ENCODE measurements around the gene CREB5. TPM values are rescaled to one million over a fixed set of nuclear protein-coding genes. Genes with fewer than 3 reads are reported as not detected.
"Not testable (repeated sequence)": the region's sequence is repeated elsewhere in the genome, so short reads cannot be mapped to it uniquely, and the experiment has no call there.

The CREB5 gene
- total and polyA plus RNA-seq, 11 donors, result 7.6 to 38.7 (median 15.2) TPM

DNA sequence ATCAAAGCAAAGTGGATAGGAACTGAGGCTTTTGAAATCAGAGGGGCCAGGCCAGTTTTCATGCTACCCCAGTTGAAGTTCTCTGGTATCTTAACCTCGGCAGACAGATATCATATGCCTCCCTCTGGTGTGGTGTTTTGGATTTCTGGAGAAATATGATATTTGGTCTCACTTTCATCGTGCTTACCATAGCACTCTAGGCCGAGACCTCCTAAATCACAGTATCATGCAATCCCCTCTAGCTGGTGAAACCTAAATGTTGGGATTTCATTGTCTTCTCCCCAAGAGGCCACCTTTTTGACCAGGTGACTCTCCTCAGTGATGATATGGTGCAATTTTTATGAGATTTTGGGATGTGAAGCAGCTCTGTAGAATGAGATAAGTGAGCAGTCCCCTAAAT lies 183.5 kb downstream of the CREB5 start:
- Histone ChIP-seq H3K4me1 (peaks cover 0 to 3% (median 0%) of the 10 kb centered on the region in 12 donors), H3K36me3 (no peaks in the 10 kb centered on the region), H3K4me3 (no peak overlapping the region), H3K27ac (no peak overlapping the region), H3K9me3 (no peaks in the 10 kb centered on the region), H3K27me3 (no peaks in the 10 kb centered on the region)
- TF ChIP-seq, protein P1, sequence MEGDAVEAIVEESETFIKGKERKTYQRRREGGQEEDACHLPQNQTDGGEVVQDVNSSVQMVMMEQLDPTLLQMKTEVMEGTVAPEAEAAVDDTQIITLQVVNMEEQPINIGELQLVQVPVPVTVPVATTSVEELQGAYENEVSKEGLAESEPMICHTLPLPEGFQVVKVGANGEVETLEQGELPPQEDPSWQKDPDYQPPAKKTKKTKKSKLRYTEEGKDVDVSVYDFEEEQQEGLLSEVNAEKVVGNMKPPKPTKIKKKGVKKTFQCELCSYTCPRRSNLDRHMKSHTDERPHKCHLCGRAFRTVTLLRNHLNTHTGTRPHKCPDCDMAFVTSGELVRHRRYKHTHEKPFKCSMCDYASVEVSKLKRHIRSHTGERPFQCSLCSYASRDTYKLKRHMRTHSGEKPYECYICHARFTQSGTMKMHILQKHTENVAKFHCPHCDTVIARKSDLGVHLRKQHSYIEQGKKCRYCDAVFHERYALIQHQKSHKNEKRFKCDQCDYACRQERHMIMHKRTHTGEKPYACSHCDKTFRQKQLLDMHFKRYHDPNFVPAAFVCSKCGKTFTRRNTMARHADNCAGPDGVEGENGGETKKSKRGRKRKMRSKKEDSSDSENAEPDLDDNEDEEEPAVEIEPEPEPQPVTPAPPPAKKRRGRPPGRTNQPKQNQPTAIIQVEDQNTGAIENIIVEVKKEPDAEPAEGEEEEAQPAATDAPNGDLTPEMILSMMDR (IDR thresholded peaks at IDR 0.05), result no peak
- TF ChIP-seq POLR2A (IDR thresholded peaks at IDR 0.05), result no peak
- 86 to 98% (median 97%) methylated on average over 3 of the region's 3 CpGs for WGBS, 4 donors
- ATAC-seq (no peak), DNase-seq (no peak)
- intact Hi-C loops (cut with DNase I), result no loop called here

DNA sequence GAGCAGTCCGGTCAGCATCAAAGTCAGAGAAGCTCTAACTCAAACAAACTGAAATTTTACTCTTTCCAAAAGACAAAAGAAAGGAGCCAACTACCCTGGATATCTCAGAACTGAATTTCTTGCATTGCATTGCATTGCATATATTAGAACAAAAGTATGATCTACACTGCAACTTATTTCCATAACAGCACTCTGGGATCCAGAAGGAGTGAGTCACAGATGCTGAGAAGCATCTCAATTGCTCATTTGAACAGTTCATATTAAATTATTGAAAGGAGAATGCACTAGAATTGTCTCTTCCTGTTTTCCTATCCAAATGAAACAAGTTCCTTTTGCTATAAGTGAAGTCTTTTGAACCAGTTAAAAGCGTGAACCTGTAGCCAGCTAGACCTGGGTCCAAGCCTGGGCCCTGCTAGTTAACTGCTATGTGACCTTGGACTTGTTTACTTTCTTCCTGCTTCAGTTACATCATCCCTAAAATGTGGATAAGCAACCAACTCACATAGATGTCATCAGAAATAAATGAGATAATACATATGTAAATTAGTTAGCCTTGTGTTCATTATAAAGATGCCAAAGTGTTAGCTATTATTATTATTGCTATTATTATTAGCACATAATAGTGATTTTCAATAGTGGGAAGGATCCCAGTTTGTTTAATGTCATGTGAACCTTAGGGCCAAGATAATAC lies 184.1 kb downstream of the CREB5 start:
- Histone ChIP-seq H3K36me3 (no peaks in the 10 kb centered on the region), H3K4me3 (no peak overlapping the region), H3K27ac (no peak overlapping the region), H3K9me3 (no peaks in the 10 kb centered on the region), H3K27me3 (no peaks in the 10 kb centered on the region), H3K4me1 (peaks cover 0 to 3% (median 0%) of the 10 kb centered on the region in 12 donors)
- ATAC-seq (no peak), DNase-seq (no peak)
- intact Hi-C loops (cut with DNase I), result no loop called here
- TF ChIP-seq, protein P1 (IDR thresholded peaks at IDR 0.05), result no peak
- no peak for TF ChIP-seq POLR2A (IDR thresholded peaks at IDR 0.05)
- WGBS, 4 donors, result 87 to 95% (median 91%) methylated on average over 2 of the region's 2 CpGs

DNA sequence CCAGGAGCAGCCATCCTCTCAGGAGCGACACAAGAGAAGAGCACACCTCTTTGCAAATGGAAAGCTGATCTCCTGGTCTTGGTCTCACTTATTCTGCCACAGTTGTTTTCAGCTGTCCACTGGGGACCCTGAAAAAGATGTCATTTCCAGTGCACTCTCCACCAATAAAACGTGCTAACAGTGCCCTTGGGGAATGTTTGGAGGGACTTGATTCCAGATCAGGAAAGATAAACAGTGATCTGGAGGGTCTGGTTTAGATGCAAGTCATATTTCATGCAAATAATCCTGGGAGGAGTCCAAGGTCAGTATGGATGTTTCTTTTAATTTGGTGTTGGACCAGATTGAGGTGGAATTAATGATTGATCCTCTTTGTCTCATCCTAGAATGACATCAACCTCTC lies 185.0 kb downstream of the CREB5 start:
- intact Hi-C loops (cut with DNase I), result no loop called here
- Histone ChIP-seq H3K27ac (no peak overlapping the region), H3K4me1 (peaks cover 0 to 3% (median 0%) of the 10 kb centered on the region in 12 donors), H3K9me3 (no peaks in the 10 kb centered on the region), H3K36me3 (no peaks in the 10 kb centered on the region), H3K27me3 (no peaks in the 10 kb centered on the region), H3K4me3 (no peak overlapping the region)
- DNase-seq (no peak), ATAC-seq (no peak)
- WGBS, 4 donors, result 67 to 89% (median 79%) methylated on average over 2 of the region's 2 CpGs
- TF ChIP-seq, protein P1 (IDR thresholded peaks at IDR 0.05), result no peak
- TF ChIP-seq POLR2A (IDR thresholded peaks at IDR 0.05), result no peak

DNA sequence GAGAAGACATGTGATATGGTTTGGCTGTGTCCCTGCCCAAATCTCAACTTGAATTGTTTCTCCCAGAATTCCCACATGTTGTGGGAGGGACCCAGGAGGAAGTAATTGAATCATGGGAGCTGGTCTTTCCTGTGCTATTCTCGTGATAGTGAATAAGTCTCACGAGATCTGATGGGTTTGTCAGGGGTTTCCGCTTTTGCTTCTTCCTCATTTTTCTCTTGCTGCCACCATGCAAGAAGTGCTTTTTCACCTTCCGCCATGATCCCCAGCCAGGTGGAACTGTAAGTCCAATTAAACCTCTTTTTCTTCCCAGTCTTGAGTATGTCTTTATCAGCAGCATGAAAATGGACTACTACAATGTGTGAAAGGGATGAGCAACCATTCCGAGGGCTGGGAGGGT lies 185.7 kb downstream of the CREB5 start:
- H3K4me1 ChIP-seq; H3K36me3 ChIP-seq; intact Hi-C loops (cut with DNase I); H3K4me3 ChIP-seq; H3K9me3 ChIP-seq; H3K27ac ChIP-seq; H3K27me3 ChIP-seq; ATAC-seq; DNase-seq: not testable (repeated sequence)
- whole genome bisulfite sequencing, 4 donors, result 81 to 90% (median 85%) methylated on average over 5 of the region's 5 CpGs

DNA sequence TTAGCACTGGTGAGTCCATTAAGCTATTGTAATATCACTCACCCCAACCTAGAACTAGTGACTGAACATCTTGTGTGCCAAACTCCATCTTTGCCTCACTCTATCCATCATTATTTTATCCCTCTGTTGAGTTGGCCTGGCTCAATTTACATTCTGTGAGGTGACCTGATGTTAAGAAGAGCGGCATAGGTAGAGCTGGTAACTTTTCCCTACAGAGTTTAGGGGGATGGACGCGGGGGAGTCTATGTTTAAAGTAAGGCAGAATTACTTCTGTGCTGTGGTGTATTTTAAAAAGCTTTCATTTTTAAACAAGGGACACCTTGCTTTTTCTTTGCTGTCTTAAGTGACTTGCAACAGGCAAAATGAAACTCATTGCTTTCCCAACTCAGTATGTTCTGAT lies 186.3 kb downstream of the CREB5 start:
- WGBS, 4 donors, result 93 to 96% (median 94%) methylated on average over 3 of the region's 3 CpGs
- Histone ChIP-seq H3K27ac (no peak overlapping the region), H3K9me3 (no peaks in the 10 kb centered on the region), H3K4me1 (no peaks in the 10 kb centered on the region), H3K4me3 (no peak overlapping the region), H3K27me3 (no peaks in the 10 kb centered on the region), H3K36me3 (no peaks in the 10 kb centered on the region)
- intact Hi-C loops (cut with DNase I), result no loop called here
- DNase-seq (no peak), ATAC-seq (no peak)
- TF ChIP-seq, protein P1 (IDR thresholded peaks at IDR 0.05), result no peak
- TF ChIP-seq POLR2A (IDR thresholded peaks at IDR 0.05), result no peak
